Hepatic stellate cell (primary cell): ENCODE results near the gene HRNR.

Experiments
- DNase-seq: peaks from one replicate; pipeline ENCODE4 v3.0.0; 2011; ENCODE audit warnings: low spot score

Gene HRNR

GRCh38 chr1:152188673-152189591, 35.1 kb downstream of the HRNR start:
- peak; percentile 30 for DNase-seq

- DNase-seq, result no peak
Observed at GRCh38 chr1:152186556-152187285, 37.3 kb downstream of the HRNR start.

- peak; percentile 56 for DNase-seq
Observed at GRCh38 chr1:152185544-152186391, 38.2 kb downstream of the HRNR start.

- peak; percentile 26 for DNase-seq
Observed at GRCh38 chr1:152182944-152183361, 41.0 kb downstream of the HRNR start.

- no peak for DNase-seq
Observed at GRCh38 chr1:152182431-152182830, 41.6 kb downstream of the HRNR start.

- no peak for DNase-seq
Observed at GRCh38 chr1:152179566-152179965, 44.4 kb downstream of the HRNR start.

GRCh38 chr1:152170287-152170905, 53.6 kb downstream of the HRNR start:
- DNase-seq, result no peak

GRCh38 chr1:152169366-152170025, 54.5 kb downstream of the HRNR start:
- DNase-seq, result no peak

GRCh38 chr1:152168535-152168868, 55.5 kb downstream of the HRNR start:
- DNase-seq, result no peak

- no peak for DNase-seq
Observed at GRCh38 chr1:152167835-152168534, 56.0 kb downstream of the HRNR start.

- no peak for DNase-seq
Observed at GRCh38 chr1:152166966-152167365, 57.0 kb downstream of the HRNR start.

- no peak for DNase-seq
Observed at GRCh38 chr1:152165286-152166077, 58.5 kb downstream of the HRNR start.

- DNase-seq, result no peak
Observed at GRCh38 chr1:152164517-152165136, 59.4 kb downstream of the HRNR start.

- peak; percentile 39 for DNase-seq
Observed at GRCh38 chr1:152162792-152163463, 61.1 kb downstream of the HRNR start.
